Activated CD4-positive, alpha-beta T cell treated with anti-CD3 and anti-CD28 coated beads for 48 hours (primary cell): ENCODE measurements around the gene RELN.
"Not testable (repeated sequence)": the region's sequence is repeated elsewhere in the genome, so short reads cannot be mapped to it uniquely, and the experiment has no call there.

Source experiments
- DNase-seq: peaks from one replicate; pipeline ENCODE4 v3.0.0-alpha.2; 2020

The RELN gene

GRCh38 chr7:103989200-103989784 lies at the start of gene RELN:
Gene RELN (minus strand): TSS chr7:103989658. CDS start chr7:103989356, 302 bp downstream.
- DNase-seq = peak; percentile 16

DNA sequence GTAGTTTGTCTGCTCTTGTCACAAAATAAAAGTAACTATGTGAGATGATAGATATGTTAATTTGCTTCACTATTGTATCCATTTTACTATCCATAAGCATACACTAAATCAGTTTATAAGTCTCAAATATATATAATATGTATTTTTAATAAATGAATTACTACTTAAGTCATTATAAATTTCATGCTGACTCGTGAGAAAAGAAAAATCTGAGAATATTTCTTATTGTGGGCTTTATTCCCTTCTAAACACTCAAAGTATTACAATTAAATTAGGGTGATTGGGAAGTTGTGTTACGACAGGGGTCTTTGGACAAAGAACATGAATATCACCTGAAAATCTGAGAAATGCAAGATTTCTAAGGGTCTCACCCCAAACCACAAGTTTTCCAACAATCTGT lies 48.7 kb upstream of the RELN start:
- DNase-seq = no peak

GRCh38 chr7:104036889-104037288 lies 47.4 kb upstream of the RELN start:
- DNase-seq = not testable (repeated sequence)

GRCh38 chr7:104035351-104035750 lies 45.9 kb upstream of the RELN start:
- no peak for DNase-seq

- DNase-seq = no peak
Measured at GRCh38 chr7:104034679-104035078, 45.2 kb upstream of the RELN start.

DNA sequence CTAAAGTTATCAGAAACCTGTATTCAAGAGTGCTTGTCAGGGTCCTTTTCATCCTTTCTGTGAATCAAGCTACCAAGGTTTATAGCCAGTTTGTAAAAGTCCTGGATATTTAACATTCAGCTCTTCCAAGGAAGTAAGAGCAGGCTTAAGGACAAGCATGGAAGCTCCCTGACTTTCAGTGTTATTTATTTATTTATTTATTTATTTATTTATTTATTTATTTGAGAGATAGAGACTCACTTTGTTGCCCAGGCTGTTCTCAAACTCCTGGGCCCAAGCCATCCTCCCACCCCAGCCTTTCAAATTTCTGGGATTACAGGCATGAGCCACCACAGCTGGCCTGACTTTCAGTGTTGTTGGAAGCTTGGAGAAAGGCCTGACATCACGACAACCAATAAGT lies 44.4 kb upstream of the RELN start:
- DNase-seq = no peak

GRCh38 chr7:104032486-104032885 lies 43.0 kb upstream of the RELN start:
- DNase-seq = no peak

DNA sequence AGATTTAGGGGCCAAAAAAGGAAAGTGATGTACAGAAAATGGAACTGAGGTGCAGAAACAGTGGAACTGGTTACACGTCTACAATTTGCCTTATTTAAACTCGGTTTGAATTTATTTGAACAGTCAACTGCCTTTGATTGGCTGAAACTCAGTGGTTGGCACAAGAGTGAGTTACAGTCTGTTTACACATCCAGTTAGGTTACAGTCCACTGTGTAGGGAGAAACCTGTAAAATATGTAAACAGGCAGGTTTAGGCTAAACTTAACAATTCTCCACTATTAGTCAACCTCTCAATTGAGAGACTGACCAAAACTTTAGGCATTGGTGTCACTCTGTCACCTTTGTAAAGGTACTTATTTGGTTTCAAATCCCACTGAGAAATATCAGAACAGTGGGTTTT lies 40.3 kb upstream of the RELN start:
- DNase-seq = no peak

DNA sequence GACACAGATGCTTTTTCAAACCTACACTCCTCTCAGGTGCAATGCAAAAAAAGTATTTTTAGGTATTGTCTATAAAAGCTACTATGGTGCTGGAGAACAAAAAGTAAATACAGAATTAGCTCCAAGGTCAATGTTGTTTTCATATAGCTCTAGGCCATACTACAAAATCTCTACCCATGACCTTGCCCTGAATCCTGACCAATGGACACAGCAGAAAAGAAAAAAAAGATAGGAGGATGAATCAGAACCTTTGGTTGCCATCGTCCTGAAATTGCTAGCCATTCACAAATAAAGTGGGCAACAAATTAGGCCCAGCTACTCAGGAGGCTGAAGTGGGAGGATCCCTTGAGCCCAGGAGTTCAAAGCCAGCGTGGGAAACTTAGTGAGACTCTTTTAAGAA lies 35.2 kb upstream of the RELN start:
- DNase-seq = no peak

- DNase-seq = no peak
Measured at GRCh38 chr7:104023100-104023499, 33.6 kb upstream of the RELN start.

DNA sequence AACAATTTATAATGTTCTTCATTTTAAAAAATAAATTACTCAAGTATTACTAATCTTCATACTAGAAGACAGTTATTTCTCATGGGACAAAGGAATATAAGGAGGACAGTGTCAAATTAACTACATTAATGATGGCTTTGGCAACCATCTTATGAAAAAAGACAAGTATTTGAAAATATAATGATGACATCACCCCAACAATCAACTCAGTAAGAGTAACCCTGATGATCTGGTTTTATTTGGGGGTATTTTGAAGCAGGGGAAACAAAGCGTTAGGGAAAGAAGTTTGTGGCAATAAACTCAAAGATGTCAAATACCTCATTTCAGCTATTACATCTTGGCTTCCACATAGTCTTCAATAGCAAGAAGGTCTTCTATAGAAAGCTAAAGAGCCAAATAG lies 29.0 kb upstream of the RELN start:
- no peak for DNase-seq

- no peak for DNase-seq
Measured at GRCh38 chr7:104017001-104017400, 27.5 kb upstream of the RELN start.

- DNase-seq = no peak
Measured at GRCh38 chr7:104012835-104013234, 23.4 kb upstream of the RELN start.

- no peak for DNase-seq
Measured at GRCh38 chr7:104011829-104012228, 22.4 kb upstream of the RELN start.

- no peak for DNase-seq
Measured at GRCh38 chr7:104010052-104010909, 20.8 kb upstream of the RELN start.

GRCh38 chr7:104008107-104008506 lies 18.6 kb upstream of the RELN start:
- no peak for DNase-seq

- DNase-seq = no peak
Measured at GRCh38 chr7:104007614-104008013, 18.2 kb upstream of the RELN start.

GRCh38 chr7:104005197-104005596 lies 15.7 kb upstream of the RELN start:
- DNase-seq = no peak

GRCh38 chr7:103996639-103997038 lies 7.2 kb upstream of the RELN start:
- no peak for DNase-seq

DNA sequence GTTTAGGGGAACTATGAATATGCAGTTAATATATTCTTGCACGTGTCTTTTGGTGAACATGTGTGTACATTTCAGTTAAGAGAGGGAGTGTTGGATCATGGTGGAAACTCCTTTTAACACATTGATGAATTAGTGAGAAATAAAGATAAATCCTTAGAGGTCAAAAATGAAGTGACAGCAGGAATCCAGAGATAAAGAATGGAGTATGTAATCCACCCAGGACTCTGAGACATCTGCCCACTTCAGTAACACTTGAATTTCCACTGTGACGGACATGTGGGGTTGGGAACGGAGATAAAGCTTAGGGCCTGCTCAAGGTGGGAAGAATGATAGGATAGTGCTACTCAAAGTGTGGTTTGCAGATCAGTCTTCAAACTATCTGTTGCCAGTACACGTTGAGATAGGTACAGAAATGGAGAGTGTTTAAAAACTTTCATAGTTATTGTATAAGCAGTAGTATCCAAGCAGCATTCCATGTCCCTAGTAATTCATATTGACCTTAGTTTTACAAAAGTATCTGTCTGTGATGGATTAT lies 6.6 kb upstream of the RELN start:
- no peak for DNase-seq

DNA sequence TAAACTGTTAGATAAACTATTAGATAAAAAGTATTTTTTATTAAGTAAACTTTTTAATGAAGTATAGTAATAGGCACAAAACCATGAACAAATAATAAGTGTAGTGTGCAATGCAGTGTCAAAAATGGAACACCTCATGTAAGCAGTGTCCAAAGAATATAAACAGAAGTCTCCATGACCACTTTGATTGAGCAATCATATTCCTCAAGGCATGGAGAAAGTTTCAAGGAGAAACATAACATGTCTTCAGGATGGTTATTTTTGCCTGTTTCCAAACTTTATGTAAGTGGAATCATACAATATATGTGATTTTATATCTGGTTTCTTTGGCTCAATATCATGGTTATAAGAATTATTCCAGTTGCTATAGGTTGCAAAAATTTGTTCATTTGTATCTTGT lies 6.1 kb upstream of the RELN start:
- no peak for DNase-seq

- no peak for DNase-seq
Measured at GRCh38 chr7:103993551-103993950, 4.1 kb upstream of the RELN start.

- DNase-seq = no peak
Measured at GRCh38 chr7:103991406-103991805, 1.9 kb upstream of the RELN start.

DNA sequence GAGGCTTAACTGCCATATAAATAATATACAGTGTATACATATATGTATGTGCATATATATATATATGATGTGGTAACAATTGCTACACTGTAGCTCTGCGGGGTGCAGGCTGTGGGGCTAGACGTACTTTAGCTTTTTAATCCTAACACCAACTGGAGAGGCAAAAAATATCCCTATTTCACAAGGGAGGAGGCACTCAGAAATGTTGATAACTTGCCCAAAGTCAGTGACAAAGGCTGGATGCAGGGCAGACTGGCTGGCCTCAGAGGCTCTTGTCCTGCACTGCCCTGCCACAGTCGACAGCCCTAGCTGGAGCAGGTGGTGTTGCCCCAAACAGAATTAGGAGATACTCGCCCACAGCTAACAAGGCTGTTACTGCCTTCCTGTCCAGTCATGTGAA lies 1.5 kb upstream of the RELN start:
- DNase-seq = no peak
